WTC11 (cell line): ENCODE data around the gene ADAMTS9. TPM values are rescaled to one million over a fixed set of nuclear protein-coding genes. Genes with fewer than 3 reads are reported as not detected.

Experiments used
- ATAC-seq: fragments of 200-7000 bp; cut with Tn5 transposase; 2 replicates; pipeline ENCODE4 v1.10.0; 2021; ENCODE audit warnings: mild to moderate bottlenecking, moderate library complexity
- CTCF ChIA-PET: fragments of 300-600 bp; sonication (Branson Sonifier 250); formaldehyde crosslinking; loops from one replicate; lab custom pipeline; 2021; ENCODE audit warnings: antibody characterized with exemption; lab: Charles Lee
- POLR2A ChIA-PET: fragments of 350-600 bp; sonication (Branson Sonifier 250); formaldehyde crosslinking; loops from one replicate; lab custom pipeline; 2021; ENCODE audit warnings: antibody characterized with exemption; lab: Charles Lee
- DNase-seq: peaks from one replicate; pipeline ENCODE4 v3.0.0; 2021; ENCODE audit warnings: low spot score
- H3K27ac Mint-ChIP-seq: 2 replicates; pipeline ENCODE4 v1.8.0; 2021; ENCODE audit warnings: mixed read lengths
- H3K27me3 Mint-ChIP-seq: 2 replicates; pipeline ENCODE4 v1.8.0; 2021; ENCODE audit warnings: low read depth, mild to moderate bottlenecking, moderate library complexity, mixed read lengths
- H3K36me3 Mint-ChIP-seq: 2 replicates; pipeline ENCODE4 v1.8.0; 2021; ENCODE audit warnings: mixed read lengths
- H3K4me1 Mint-ChIP-seq: 2 replicates; pipeline ENCODE4 v1.8.0; 2022; ENCODE audit warnings: mixed read lengths
- H3K4me3 Mint-ChIP-seq: 2 replicates; pipeline ENCODE4 v1.8.0; 2021; ENCODE audit warnings: mild to moderate bottlenecking, moderate library complexity, mixed read lengths
- H3K9me3 Mint-ChIP-seq: 2 replicates; pipeline ENCODE4 v1.8.0; 2021; ENCODE audit warnings: mixed read lengths
- ATF6 ChIP-seq: sonication (generic); formaldehyde crosslinking; IDR thresholded peaks from 2 replicates; pipeline ENCODE4 v1.8.1; 2023; ENCODE audit warnings: mild to moderate bottlenecking, missing genetic modification reagents
- CREB1 ChIP-seq: sonication (generic); formaldehyde crosslinking; IDR thresholded peaks from 2 replicates; pipeline ENCODE4 v1.8.0; 2023; ENCODE audit warnings: mild to moderate bottlenecking, missing genetic modification reagents
- E2F1 ChIP-seq: sonication (generic); formaldehyde crosslinking; IDR thresholded peaks from 2 replicates; pipeline ENCODE4 v1.8.0; 2022; ENCODE audit warnings: mild to moderate bottlenecking, missing genetic modification reagents
- ERG ChIP-seq: fragments of 250-450 bp; sonication (Bioruptor Pico); IDR thresholded peaks from 2 replicates; pipeline ENCODE4 v1.8.0; 2021; ENCODE audit warnings: mild to moderate bottlenecking
- ETV6 ChIP-seq: sonication (generic); formaldehyde crosslinking; IDR thresholded peaks from 2 replicates; pipeline ENCODE4 v1.8.1; 2022; ENCODE audit warnings: mild to moderate bottlenecking, missing genetic modification reagents
- FOXJ3 ChIP-seq: sonication (generic); formaldehyde crosslinking; IDR thresholded peaks from 2 replicates; pipeline ENCODE4 v1.9.0; 2021; ENCODE audit warnings: missing genetic modification reagents, mild to moderate bottlenecking, borderline replicate concordance
- FOXK1 ChIP-seq: sonication (generic); formaldehyde crosslinking; IDR thresholded peaks from 2 replicates; pipeline ENCODE4 v1.8.0; 2022; ENCODE audit warnings: mild to moderate bottlenecking, moderate library complexity, missing genetic modification reagents
- GABPB1 ChIP-seq: sonication (generic); formaldehyde crosslinking; IDR thresholded peaks from 2 replicates; pipeline ENCODE4 v1.8.1; 2023; ENCODE audit warnings: mild to moderate bottlenecking, missing genetic modification reagents
- GTF2I ChIP-seq: fragments of 250-450 bp; sonication (Bioruptor Pico); conservative IDR thresholded peaks from 2 replicates; pipeline ENCODE4 v1.4.0; 2021; ENCODE audit warnings: mild to moderate bottlenecking
- IRF1 ChIP-seq: sonication (generic); formaldehyde crosslinking; IDR thresholded peaks from 2 replicates; pipeline ENCODE4 v1.8.0; 2023; ENCODE audit warnings: missing genetic modification reagents
- JAZF1 ChIP-seq: fragments of 250-450 bp; sonication (Bioruptor Pico); IDR thresholded peaks from 2 replicates; pipeline ENCODE4 v1.9.0; 2021; ENCODE audit warnings: moderate library complexity, mild to moderate bottlenecking, inconsistent platforms
- MLX ChIP-seq: sonication (generic); formaldehyde crosslinking; IDR thresholded peaks from 2 replicates; pipeline ENCODE4 v1.8.1; 2023; ENCODE audit warnings: mild to moderate bottlenecking, missing genetic modification reagents, moderate library complexity
- MXD4 ChIP-seq: fragments of 250-450 bp; sonication (Bioruptor Pico); IDR thresholded peaks from 2 replicates; pipeline ENCODE4 v1.8.0; 2021; ENCODE audit warnings: mild to moderate bottlenecking, moderate library complexity, borderline replicate concordance
- NR1H2 ChIP-seq: sonication (generic); formaldehyde crosslinking; IDR thresholded peaks from 2 replicates; pipeline ENCODE4 v1.9.0; 2021; ENCODE audit warnings: mild to moderate bottlenecking, moderate library complexity, missing genetic modification reagents
- NR3C1 ChIP-seq: sonication (generic); formaldehyde crosslinking; conservative IDR thresholded peaks from 2 replicates; pipeline ENCODE4 v1.8.1; 2023; ENCODE audit warnings: low read depth, mild to moderate bottlenecking, missing genetic modification reagents
- STAT6 ChIP-seq: sonication (generic); formaldehyde crosslinking; conservative IDR thresholded peaks from 2 replicates; pipeline ENCODE4 v1.8.1; 2023; ENCODE audit warnings: mild to moderate bottlenecking, low read depth, missing genetic modification reagents, moderate library complexity
- TEAD1 ChIP-seq: sonication (generic); formaldehyde crosslinking; IDR thresholded peaks from 2 replicates; pipeline ENCODE4 v1.8.0; 2022; ENCODE audit warnings: mild to moderate bottlenecking, missing genetic modification reagents
- ZNF423 ChIP-seq: fragments of 250-450 bp; sonication (Bioruptor Pico); IDR thresholded peaks from 2 replicates; pipeline ENCODE4 v2.1.2; 2022; ENCODE audit warnings: mild to moderate bottlenecking, moderate library complexity
- ZNF512 ChIP-seq: sonication (generic); formaldehyde crosslinking; IDR thresholded peaks from 2 replicates; pipeline ENCODE4 v1.8.1; 2022; ENCODE audit warnings: missing genetic modification reagents, borderline replicate concordance
- total RNA-seq: library from RNA; stranded (reverse); gene quantifications from 3 replicates; pipeline ENCODE4 v1.2.3, GENCODE V29; 2021

ADAMTS9 gene
- total RNA-seq, 1 experiment from 2014 or later = 3.1 TPM

- H3K9me3 Mint-ChIP-seq = no peaks in the 10 kb centered on the region
- ChIA-PET POLR2A (no interaction called here), CTCF (no interaction called here)
- H3K36me3 Mint-ChIP-seq = no peaks in the 10 kb centered on the region
- no peak for DNase-seq
- H3K27ac Mint-ChIP-seq = no peak overlapping the region
- no peak overlapping the region for H3K4me3 Mint-ChIP-seq
- no peak for ATAC-seq
- peaks cover 5% of the 10 kb centered on the region for H3K4me1 Mint-ChIP-seq
- TF ChIP-seq IRF1 = no peak
- TF ChIP-seq TEAD1 (CRISPR knock-in tag) = no peak
- TF ChIP-seq FOXJ3 (CRISPR knock-in tag) = no peak
- TF ChIP-seq ATF6 (CRISPR knock-in tag) = no peak
- TF ChIP-seq MXD4 = no peak
- TF ChIP-seq NR1H2 (CRISPR knock-in tag) = no peak
- TF ChIP-seq MLX = no peak
- TF ChIP-seq GTF2I (CRISPR knock-in tag) = no peak
- no peak for TF ChIP-seq GABPB1 (CRISPR knock-in tag)
- TF ChIP-seq E2F1 (CRISPR knock-in tag) = no peak
- no peak for TF ChIP-seq ERG
- no peak for TF ChIP-seq FOXK1 (CRISPR knock-in tag)
- TF ChIP-seq CREB1 = no peak
- TF ChIP-seq JAZF1 (CRISPR knock-in tag) = no peak
- TF ChIP-seq ZNF512 (CRISPR knock-in tag) = no peak
- no peak for TF ChIP-seq STAT6 (CRISPR knock-in tag)
- TF ChIP-seq ZNF423 (CRISPR knock-in tag) = no peak
- TF ChIP-seq ETV6 (CRISPR knock-in tag) = no peak
- no peak for TF ChIP-seq NR3C1 (CRISPR knock-in tag)
- no peaks in the 10 kb centered on the region for H3K27me3 Mint-ChIP-seq
These were observed 127.0 kb downstream of the ADAMTS9 start for GRCh38 chr3:64560791-64561190.
